ENCODE results near the gene SERPINA7.

- no peak for TF ChIP-seq POLR2A (IDR thresholded peaks at IDR 0.05; ENCODE audit: low read depth, low read length)
- no peak for TF ChIP-seq POLR2AphosphoS5 (IDR thresholded peaks at IDR 0.05; ENCODE audit: low read depth, low read length)
- TF ChIP-seq TAF1 (IDR thresholded peaks at IDR 0.05; ENCODE audit: low read depth, low read length), result no peak
Observed at GRCh38 chrX:106050054-106050453, 11.5 kb upstream of the SERPINA7 start.
